ENCODE measurements around the gene PHLDA2.

DNA sequence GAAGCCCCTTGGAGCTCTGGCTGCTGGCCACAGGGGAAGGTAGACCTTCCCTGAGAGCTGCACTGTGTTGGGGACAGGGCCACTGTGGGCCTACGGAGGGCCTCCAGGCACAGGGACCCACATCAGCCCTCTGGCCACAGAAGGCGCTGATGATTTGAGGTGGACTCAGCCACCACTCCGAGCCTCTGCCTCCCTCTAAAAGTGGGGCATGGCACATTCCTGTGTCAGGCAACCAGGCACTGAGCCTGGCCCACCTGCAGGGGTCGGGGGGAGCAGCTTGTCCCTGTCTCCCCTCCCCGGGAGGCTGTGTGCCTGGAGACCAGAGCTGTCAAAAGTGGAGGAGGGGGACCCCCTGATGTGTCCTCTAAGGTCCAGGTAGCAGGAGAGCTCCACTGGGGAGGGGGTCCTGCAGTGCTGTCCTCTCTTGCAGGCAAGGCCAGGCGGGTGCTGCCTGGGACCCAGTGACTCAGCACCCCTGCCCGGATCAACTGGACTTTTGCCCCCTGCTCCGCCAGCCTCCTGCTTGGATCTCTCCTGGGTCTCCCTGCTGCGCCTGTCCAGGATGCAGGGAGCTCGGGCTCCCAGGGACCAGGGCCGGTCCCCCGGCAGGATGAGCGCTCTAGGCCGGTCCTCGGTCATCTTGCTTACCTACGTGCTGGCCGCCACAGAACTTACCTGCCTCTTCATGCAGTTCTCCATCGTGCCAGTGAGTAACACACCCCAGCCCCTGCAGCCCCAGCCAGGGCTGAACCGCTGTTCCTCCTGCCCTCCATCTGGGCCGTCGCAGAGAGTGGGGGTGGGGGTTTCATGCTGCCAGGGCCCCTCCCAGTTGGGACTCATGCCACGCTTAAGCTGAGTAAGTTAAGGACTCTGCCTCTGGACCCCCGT lies 26.2 kb downstream of the PHLDA2 start:
- TF ChIP-seq CTCF (IDR thresholded peaks at IDR 0.05) = peak in 1 of 6 experiments; percentile 34
- peak; percentile 75 to 78 for TF ChIP-seq POLR2A (IDR thresholded peaks at IDR 0.05)

All from Peyer's patch (tissue), 4 donors.